Measurements from ENCODE around the gene JARID2. TPM values are rescaled to one million over a fixed set of nuclear protein-coding genes. Genes with fewer than 3 reads are reported as not detected.

Gene JARID2
- total and polyA plus RNA-seq, 2 of the 8 experiments (the other 6 are each of a cell fraction or from before 2014, with no cell fraction given) = 60.1 to 239 TPM

DNA sequence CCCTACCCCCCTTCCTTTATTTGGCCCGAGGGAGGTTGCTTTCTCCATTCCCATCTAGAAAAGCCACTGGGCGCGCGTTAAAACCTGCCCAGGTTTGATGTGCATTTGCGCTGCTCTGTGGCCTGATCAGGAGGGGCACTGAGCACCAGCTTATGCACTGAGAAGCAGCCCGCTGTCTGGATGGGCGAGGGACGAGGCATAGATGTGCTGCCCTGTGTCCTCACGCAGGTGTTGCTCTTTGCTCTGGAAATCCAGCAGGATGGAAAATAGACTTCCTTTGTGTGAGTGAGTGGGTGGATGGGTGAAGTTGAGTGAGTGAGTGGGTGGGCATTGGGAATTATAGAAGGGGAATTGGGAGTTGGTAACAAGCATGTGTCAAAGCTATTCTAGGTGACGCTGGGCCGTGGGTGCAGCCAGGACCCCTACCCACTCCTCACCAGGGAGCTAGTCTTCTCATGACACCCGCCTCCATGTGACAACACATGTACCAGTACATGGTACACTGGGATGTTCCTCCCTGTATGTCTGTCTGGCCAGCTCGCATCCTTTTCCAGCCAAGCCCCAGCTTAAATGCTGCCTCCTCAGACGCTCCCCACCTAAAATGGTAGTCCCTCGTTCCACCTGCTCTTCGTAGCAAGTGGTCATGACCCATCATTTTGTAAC, 254.3 kb downstream of the JARID2 start:
- Histone ChIP-seq H3K79me1 (ENCODE audit: low read depth, low read length) (peaks cover 20% of the 10 kb centered on the region), H3K18ac (ENCODE audit: extremely low read depth, low read length) (no peak overlapping the region), H2BK5ac (ENCODE audit: low read depth, low read length) (peak overlapping the region; percentile 30; the same call in 1 of the 2 replicates), H3K23me2 (ENCODE audit: low read depth, low read length) (no peaks in the 10 kb centered on the region), H3K79me2 (ENCODE audit: control insufficient read depth in 1 of 2, insufficient read depth in 2 of 2, low read length in 2 of 2) (peaks cover 0 to 98% of the 10 kb centered on the region in 2 experiments; a peak in 3 of 4 replicates), H4K8ac (ENCODE audit: extremely low read depth, insufficient read depth, low read length) (no peak overlapping the region), H3K4me3 (ENCODE audit: extremely low read depth in 1 of 4, insufficient read depth in 2 of 4, low read depth in 3 of 4, low read length in 4 of 4) (no peak overlapping the region), H4K91ac (replicated peaks; ENCODE audit: insufficient read length, low read length) (no peak overlapping the region), H3K36me3 (ENCODE audit: control insufficient read depth in 2 of 4, insufficient read depth in 4 of 4, low read length in 3 of 4) (peaks cover 56 to 96% (median 78%) of the 10 kb centered on the region in 4 experiments), H3K9ac (replicated peaks in 1 of 4; ENCODE audit: extremely low read depth in 1 of 4, low read depth in 3 of 4, low read length in 3 of 4) (no peak overlapping the region), H2BK12ac (ENCODE audit: low read depth, low read length) (no peak overlapping the region), H3K4me1 (replicated peaks in 1 of 4; ENCODE audit: control insufficient read depth in 3 of 4, insufficient read depth in 4 of 4, low read length in 3 of 4) (peaks cover 0 to 3% (median 0%) of the 10 kb centered on the region in 4 experiments; a peak in 1 of 7 replicates), H2AFZ (ENCODE audit: low read length) (no peak overlapping the region), H2AK5ac (ENCODE audit: low read depth, low read length) (no peak overlapping the region), H2BK120ac (replicated peaks; ENCODE audit: low read depth, low read length) (no peak overlapping the region), H3K14ac (ENCODE audit: insufficient read length) (no peak overlapping the region), H2BK15ac (ENCODE audit: low read length) (no peak overlapping the region), H3K4ac (replicated peaks; ENCODE audit: insufficient read length, low read depth, low read length) (no peak overlapping the region), H3K27me3 (replicated peaks in 1 of 4; ENCODE audit: control insufficient read depth in 3 of 4, extremely low read depth in 1 of 4, insufficient read depth in 3 of 4, low read length in 3 of 4) (no peaks in the 10 kb centered on the region; a peak in 2 of 7 replicates), H2BK20ac (ENCODE audit: low read length) (no peak overlapping the region), H3K9me3 (ENCODE audit: insufficient read depth in 2 of 2, low read depth in 1 of 2, low read length in 1 of 2) (no peaks in the 10 kb centered on the region; a peak in 1 of 4 replicates), H3K56ac (replicated peaks; ENCODE audit: insufficient read length, low read depth, low read length) (no peak overlapping the region), H3K27ac (ENCODE audit: low read depth, low read length) (no peak overlapping the region; the same call in 1 of the 2 replicates), H3K4me2 (ENCODE audit: insufficient read depth in 1 of 2, low read depth in 2 of 2, low read length in 2 of 2) (no peak overlapping the region), H4K20me1 (replicated peaks in 1 of 2; ENCODE audit: control insufficient read depth in 1 of 2, insufficient read depth in 2 of 2, low read length in 2 of 2) (peaks cover 46 to 51% of the 10 kb centered on the region in 2 experiments), H3K23ac (ENCODE audit: insufficient read length) (no peak overlapping the region), H4K5ac (ENCODE audit: insufficient read length, low read depth, low read length) (no peak overlapping the region)
- no peak for FAIRE-seq
- ChIA-PET POLR2A (ENCODE audit: partially characterized antibody) (interaction anchor here (0.7 to 1.5 kb wide), 2 partner anchors 13 to 612 kb away, joined by 3 to 4 read pairs; no protein-coding TSS in a partner anchor), CTCF (ENCODE audit: partially characterized antibody) (interaction anchor here (1.0 kb wide), 1 partner anchor 10 kb away, joined by 5 read pairs; no protein-coding TSS in a partner anchor)
- 84% methylated on average over 16 of the region's 16 CpGs; no CpG with 5 or more reads in 1 of the 2 experiments for WGBS, 2 experiments (ENCODE audit: extremely low coverage in 1 of 2, insufficient coverage in 1 of 2, insufficient read length in 1 of 2, insufficient replicate concordance in 2 of 2, low coverage in 1 of 2, low lambda C conversion rate in 2 of 2, missing lambda C conversion rate in 1 of 2)
- TF ChIP-seq POU5F1 (IDR thresholded peaks at IDR 0.05; ENCODE audit: low read depth, low read length) (no peak), POLR2A (IDR thresholded peaks at IDR 0.05; ENCODE audit: control extremely low read depth in 1 of 2, low read depth in 2 of 2, low read length in 2 of 2) (peak in 1 of 2 experiments; percentile 26; a peak in 1 of 3 replicates), POLR2AphosphoS5 (IDR thresholded peaks at IDR 0.05; ENCODE audit: low read depth, low read length) (peak; percentile 53; the same call in 1 of the 2 replicates)
- no peak for DNase-seq (ENCODE audit: low read depth in 1 of 2, low spot score in 2 of 2)
